GM18499 (cell line): ENCODE data around the gene ALG9.

Experiments
- ATAC-seq: cut with Tn5 transposase; IDR thresholded peaks from one replicate; pipeline ENCODE4 v1.9.1; 2021; ENCODE audit warnings: moderate number of reproducible peaks; ENCODE audit not compliant: insufficient read depth, unreplicated experiment

The ALG9 gene

DNA sequence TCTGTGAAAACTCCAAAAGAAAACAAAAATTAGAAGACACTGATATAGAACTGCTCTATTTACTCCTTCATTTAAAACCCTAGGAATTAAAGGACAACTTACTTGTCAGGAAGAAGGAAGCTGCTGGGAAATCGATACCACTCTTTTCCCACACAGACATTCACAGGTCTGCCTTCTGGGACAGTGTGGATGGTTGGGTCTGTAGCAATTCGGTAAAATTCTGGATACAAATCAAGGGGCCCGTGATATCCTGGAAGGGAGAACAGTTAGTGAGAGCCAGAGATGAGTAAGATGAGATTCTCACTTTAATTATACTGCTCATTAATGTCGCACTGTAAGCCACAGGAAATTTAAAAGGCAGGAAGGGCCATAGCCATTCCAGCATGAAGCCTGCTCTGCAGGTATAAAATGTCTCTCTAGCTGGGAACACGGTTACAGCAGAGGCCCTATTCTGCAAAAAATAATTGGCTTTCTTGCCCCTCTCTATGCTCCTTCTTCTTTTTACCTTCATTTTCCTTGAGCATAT, 34.0 kb downstream of the ALG9 start:
- ATAC-seq: no peak

DNA sequence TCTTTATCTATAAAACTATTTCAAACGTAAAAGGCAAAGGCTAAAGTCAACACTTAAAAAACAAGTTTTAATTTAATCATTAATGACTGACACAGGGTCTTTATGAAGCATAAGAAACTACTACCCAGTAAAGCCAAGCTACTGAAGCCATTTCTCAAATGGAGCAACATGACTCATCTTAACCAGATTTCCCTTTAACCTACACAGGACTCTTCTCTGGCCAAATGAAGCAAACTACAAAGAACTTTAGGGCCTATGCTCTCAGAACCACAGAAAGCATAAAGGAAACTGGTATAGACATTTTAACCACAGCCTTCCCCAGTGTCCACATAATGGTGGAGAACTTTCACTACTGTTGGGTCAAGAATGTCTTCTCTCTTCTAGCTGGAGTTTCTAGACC, 34.7 kb downstream of the ALG9 start:
- ATAC-seq: peak; percentile 65

DNA sequence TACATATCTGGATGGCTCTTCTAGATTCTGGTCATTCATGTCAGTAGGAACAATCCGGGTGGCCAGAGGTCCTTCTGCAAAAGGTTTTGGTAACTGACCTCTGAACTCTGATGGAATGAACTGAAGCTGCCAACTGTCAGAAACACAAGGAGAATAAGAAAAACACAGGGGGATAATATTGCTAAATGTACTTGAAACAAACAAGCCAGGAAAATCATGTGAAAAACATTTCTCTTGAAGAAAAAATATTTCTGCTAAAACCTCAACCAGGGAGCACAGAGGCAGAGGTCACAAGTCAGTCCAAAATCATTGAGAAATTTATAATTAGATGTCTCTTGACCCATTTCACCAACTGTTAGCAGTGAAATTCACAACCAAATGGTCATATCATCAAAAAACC, 35.2 kb downstream of the ALG9 start:
- ATAC-seq: no peak

- no peak for ATAC-seq
Measured at GRCh38 chr11:111835665-111836064, 35.7 kb downstream of the ALG9 start.

DNA sequence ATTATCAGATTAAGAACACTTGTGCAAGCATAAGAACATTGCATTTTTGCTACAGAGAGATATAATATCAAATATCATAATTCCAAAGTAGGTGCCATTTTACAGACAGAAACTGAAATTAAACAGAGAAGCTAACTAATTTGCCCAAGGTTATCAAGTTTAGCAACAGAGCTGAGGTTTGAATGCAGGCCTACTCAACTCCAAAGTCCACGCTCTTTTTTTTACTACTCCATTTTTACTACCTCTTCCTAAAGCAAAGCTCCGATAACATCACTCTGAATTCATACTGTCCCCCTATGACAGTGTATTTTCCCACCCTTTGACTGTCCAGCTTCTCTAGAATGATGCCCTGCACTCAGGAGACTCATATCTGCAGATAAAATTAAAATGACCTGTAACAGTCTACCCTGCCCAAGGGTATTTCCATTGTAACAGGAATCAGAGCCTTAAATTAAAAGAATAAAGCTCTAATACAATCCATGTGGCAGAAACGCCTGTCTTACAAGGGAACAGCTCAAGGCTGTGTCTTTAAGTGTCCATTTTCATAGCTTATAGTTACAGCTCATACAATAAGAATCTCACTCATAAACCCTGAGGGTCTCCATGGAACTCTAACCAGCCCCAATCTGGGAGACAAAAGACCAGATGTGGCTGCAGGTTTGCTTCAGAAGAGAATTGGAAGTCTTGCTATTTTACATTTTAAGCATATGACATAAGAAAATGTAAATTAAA, 36.8 kb downstream of the ALG9 start:
- no peak for ATAC-seq

- no peak for ATAC-seq
Measured at GRCh38 chr11:111833524-111833923, 37.9 kb downstream of the ALG9 start.

DNA sequence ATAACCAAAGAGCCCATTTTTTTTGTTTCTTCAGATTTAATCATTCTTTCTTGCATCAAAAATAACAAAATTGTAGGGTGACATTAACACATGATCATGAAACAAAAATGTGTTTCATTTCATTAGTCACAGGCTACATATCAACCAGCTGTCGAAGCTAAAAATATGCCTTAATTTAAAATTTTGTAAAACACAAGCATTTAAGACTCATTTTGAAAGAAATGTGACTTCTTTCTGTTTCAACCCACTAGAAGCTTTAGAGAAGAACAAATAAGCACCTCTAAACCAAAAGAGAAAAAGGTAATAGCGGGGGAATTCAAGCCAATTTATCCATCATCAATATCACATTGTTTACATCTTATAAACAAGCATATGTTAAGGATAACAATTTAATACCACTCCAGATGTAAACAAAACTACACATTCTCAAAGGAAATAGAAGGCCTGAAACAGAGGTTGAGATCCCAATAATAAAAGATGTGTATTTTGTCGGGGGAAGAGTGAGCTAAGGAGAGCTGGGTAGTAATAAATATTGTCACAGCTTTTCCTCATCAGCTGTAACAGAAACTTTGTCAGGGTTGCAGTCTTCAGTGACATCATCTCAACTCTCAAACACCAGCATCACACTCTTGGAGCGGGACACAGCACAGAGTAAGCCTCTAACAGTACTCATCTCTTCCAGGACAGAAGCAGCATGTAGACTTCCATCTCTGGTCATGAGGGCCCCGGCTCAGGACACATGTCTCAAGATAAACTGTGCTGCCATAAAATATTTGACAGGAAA, 42.0 kb downstream of the ALG9 start:
- ATAC-seq: no peak

DNA sequence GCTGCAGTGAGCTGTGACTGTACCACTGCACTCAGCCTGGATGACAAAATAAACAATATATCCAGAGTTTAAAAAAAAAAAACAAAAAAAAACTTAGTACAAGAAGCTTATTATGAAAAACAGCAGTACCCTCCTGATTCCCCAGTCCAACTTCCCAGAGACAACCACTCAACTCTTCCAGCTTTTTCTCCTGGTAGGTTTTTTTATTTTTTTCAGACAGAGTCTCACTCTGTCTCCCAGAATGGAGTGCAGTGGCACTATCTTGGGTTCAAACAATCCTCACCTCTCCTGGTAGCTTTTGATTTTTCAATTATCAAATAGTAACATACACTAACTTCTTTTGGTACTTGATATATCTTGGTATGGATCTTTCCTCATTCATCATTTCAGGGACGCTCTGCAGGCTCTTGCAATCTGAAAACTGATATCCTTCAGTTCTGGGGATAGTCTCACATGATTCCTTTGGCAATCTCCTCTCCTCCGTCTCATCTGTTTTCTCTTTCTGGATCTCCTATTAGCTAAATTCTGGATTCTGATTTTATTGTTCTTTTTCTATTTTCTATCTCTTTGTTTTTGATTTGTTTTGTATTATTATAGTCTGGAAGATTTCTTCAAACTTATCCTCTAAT, 44.9 kb downstream of the ALG9 start:
- no peak for ATAC-seq

- ATAC-seq: no peak
Measured at GRCh38 chr11:111823629-111824028, 47.8 kb downstream of the ALG9 start.

DNA sequence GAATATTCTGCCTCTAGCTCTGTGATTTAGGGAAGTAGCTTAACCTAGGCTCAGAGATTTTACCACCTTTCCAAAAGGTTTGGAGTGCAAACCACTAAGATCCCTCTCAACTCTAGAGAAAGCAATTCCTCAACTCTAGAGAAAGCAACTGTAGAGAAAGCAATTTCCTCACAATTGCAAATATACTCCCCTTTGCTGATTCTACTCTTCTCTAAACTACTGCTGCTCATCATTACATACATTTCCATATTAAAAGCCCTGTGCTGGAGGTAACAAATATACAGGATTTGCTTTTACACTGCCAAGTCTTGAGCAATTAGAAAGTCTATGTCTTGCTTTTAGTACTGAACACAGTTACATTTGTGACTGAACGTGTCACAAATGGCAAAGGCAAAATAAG, 48.2 kb downstream of the ALG9 start:
- ATAC-seq: no peak

DNA sequence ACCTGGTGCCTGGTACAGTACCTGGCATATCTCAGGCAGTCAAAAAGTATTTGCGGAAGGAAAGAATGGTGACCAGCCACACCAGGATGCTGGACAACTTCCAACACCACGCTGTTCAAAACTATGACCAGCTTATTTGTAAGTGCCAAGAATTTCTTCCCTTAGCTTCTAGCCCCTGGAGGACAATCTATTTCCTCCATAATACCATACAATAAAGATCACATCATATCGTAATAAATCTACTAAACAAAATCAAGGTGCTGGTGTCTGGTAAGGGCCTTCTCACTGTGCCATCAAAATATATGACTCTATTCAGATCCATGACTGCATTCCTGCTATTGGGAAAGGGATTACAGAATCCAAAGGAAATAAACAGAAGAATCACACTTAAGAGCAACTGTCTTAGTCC, 51.5 kb downstream of the ALG9 start:
- ATAC-seq: no peak

GRCh38 chr11:111819161-111819828, 52.1 kb downstream of the ALG9 start:
- no peak for ATAC-seq

- ATAC-seq: no peak
Measured at GRCh38 chr11:111815489-111815888, 55.9 kb downstream of the ALG9 start.

GRCh38 chr11:111814557-111815320, 56.6 kb downstream of the ALG9 start:
- no peak for ATAC-seq

GRCh38 chr11:111814106-111814505, 57.3 kb downstream of the ALG9 start:
- no peak for ATAC-seq

DNA sequence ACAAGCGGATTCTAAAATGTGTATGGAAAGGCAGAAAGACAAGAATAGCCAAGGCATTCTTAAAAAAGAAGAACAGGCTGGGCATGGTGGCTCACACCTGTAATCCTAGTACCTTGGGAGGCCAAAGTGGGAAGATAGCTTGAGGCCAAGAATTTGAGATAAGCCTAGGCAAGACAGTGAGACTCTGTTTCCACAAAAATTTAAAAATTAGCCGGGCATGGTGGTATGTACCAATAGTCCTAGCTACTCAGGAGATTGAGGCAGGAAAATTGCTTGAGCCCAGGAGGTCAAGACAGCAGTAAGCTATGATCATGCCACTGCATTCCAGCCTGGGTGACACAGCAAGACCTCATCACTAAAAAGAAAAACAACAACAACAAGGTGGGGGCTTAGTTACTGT, 59.2 kb downstream of the ALG9 start:
- ATAC-seq: no peak

DNA sequence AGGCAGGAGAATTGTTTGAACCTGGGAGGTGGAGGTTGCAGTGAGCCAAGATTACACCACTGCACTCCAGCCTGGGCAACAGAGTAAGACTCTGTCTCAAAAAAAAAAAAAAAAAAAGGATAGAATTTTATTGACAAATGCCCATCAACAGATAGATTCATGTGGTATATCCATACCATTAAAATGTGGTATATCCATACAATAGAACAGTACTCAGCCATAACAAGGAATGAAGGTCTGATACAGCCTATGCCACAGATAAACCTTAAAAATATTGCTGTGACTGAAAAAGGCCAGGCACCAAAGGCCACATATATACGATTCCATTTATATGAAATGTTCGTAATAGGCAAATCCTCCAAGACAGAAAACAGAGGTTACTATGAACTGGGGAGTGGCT, 59.9 kb downstream of the ALG9 start:
- ATAC-seq: no peak

DNA sequence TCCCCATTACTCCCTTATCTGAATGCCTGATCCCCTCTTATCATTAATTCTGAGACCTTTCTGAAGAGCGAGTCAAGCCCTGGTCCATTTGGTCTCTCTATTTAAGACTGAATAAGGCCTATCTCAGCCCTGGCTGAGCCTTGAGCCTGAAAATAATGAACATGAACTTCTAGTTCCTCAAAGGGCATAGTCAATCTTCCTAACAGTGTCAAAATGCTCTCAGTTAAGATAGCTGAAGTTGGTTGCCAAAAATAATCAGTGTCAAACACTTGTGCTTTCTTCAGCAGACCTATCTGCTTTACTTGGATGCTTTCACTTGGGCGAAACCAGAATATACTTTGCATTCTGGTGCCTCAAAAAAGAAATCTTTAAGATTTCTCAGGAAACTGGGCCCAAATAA, 62.5 kb downstream of the ALG9 start:
- ATAC-seq: no peak

- ATAC-seq: no peak
Measured at GRCh38 chr11:111808063-111808588, 63.3 kb downstream of the ALG9 start.

- no peak for ATAC-seq
Measured at GRCh38 chr11:111807076-111807475, 64.3 kb downstream of the ALG9 start.
